ENCODE measurements around the gene FOXL3.

DNA sequence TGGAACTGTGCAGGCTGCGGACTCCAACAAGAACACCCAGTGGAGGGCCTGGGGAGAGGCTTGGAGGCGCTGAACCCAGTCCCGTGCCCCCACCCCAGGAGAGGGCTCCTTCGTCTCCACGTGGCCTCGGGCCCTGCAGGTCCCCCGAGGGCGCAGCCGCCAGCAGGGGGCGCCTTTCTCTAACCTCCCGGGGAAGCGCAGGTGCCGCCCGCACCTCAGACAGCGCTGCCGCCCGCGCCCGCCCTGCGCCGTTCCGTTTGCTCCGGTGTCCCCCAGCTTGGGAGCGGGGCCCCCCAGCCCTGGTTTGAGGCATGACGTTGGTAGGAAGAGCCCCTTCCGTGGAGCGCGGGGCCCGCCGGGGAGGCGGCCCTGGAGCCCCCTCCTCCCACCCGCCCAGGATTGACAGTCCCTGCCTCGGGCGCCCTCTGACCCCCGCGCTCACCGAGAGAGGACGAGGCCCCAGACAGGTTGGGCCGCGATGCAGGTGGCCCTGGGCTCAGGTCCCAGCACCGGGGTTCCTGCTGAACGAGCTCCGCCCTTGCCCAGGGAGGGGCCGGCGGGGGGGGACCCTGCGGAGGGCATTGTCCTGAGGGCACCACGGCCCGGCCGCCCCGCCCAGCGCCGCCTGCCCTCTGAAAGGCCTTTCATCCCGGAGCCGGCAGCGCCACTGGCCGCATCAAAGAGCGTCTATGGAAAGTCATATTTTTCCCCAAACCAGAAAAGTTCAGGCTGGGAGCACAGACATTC, 42.8 kb downstream of the FOXL3 start:
- TF ChIP-seq, protein P1, sequence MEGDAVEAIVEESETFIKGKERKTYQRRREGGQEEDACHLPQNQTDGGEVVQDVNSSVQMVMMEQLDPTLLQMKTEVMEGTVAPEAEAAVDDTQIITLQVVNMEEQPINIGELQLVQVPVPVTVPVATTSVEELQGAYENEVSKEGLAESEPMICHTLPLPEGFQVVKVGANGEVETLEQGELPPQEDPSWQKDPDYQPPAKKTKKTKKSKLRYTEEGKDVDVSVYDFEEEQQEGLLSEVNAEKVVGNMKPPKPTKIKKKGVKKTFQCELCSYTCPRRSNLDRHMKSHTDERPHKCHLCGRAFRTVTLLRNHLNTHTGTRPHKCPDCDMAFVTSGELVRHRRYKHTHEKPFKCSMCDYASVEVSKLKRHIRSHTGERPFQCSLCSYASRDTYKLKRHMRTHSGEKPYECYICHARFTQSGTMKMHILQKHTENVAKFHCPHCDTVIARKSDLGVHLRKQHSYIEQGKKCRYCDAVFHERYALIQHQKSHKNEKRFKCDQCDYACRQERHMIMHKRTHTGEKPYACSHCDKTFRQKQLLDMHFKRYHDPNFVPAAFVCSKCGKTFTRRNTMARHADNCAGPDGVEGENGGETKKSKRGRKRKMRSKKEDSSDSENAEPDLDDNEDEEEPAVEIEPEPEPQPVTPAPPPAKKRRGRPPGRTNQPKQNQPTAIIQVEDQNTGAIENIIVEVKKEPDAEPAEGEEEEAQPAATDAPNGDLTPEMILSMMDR (IDR thresholded peaks at IDR 0.05; ENCODE audit: low read depth, low read length), result peak; percentile 15; the same call in 1 of the 2 replicates
- no peak for TF ChIP-seq EZH2phosphoT487 (IDR thresholded peaks at IDR 0.05; ENCODE audit: low read depth)
